Smooth muscle cell of the brain vasculature (primary cell): ENCODE measurements around the gene HDAC4.

Experiments used
- DNase-seq: peaks from one replicate; pipeline ENCODE4 v3.0.0-alpha.2; 2012; ENCODE audit warnings: low read depth, low spot score

Gene HDAC4

DNA sequence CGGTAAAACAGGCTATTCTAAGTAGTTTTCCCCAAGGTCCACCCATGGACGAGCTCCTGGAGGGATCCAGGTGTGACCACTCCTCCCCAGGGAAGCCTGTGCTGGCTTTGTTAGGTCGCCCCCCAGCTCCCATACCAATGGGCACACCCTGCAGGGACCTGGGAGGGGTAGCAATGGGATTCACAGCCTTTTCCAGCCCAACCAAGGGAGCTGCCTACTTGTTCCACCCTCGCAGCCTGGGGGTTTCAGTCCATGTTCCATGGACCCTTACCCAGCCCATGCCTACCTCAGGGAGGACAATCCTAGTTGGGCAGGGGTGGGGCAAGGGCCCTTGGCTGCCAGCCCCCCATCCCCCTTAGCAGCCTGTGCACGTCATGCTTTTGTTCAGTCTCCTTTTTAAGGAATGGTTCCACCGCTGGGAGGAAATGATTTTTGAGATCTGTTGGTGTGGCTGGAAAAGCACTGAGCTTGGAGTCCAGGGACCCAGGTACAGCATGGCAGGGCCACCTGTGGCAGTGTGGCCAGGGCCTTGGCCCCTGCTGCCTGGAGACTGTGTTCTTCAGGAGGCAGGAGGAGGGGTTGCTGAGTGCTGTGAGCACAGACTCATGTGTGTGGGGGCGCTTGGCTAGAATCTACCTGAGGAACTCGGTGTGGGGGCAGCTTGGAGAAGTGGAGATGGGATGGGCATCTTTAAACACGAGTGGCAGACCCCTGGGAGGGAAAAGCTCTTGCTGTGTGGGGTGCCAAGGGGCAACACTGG is 386.2 kb downstream of the HDAC4 start:
- no peak for DNase-seq

DNA sequence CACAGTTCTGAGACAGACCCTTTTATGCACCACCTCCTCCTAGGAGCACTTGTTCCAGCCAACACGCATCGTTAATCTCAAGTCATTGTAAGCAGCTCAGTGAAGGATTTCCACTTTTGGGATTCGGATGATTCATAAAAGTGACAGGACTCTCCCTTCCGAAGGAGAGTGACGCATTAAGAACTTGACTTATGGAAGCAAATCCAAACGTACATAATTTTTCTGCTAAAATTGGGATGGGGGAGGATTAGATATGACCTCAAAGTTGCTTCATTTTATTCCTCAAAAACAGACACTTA is 387.2 kb downstream of the HDAC4 start:
- no peak for DNase-seq

DNA sequence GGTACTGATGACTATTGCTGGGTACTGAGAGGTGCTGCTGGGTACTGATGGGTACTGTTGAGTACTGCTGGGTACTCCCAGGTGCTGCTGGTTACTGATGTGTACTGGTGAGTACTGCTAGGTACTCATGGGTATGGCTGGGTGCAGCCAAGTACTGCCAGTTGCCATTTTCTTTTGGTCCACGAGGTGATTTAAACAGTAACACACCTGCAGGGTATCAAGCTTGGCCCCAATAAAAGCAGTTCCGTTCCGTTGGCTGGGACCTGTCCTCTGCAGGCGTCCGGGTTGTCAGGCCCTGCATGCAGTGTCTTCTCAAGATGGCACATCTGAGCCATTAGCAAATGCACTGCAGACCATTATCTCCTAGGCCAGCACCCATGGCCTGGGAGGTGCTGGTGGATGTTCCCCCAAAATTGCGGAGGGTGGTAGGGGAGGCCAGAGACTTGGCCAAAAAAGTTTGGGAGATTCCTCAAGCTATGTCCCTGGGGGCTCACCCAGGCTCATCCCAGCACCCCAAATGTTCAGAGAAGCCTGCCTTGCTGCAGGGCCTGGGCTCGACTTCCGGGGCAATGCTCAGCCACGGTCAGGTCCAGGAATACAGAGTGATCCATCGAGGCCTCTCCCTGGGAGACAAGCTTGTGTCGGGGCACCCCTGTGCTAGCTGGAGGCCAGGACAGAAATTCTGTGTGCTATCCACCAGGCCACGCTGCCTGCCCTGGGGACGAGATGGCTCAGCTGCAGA is 387.7 kb downstream of the HDAC4 start:
- DNase-seq: no peak

- no peak for DNase-seq
Observed at GRCh38 chr2:239012228-239012627, 388.6 kb downstream of the HDAC4 start.

DNA sequence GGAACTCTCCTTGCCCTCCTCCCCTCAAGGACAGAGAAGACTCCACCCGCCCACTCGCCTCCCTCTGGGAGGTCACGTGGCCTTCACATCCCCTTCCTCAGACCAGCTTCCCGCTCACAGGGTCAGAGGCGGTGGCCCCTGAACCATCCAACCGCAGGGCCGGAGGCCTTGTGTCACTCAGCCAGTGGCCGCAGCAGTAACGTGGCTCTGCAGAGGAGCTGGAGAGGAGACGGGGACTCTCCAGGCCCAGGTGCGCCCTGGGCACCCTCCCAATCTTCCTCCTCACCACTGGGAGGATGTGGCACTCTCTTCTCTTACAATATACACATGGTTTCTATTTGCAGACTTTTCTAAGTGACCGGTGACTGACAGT is 391.2 kb downstream of the HDAC4 start:
- no peak for DNase-seq

DNA sequence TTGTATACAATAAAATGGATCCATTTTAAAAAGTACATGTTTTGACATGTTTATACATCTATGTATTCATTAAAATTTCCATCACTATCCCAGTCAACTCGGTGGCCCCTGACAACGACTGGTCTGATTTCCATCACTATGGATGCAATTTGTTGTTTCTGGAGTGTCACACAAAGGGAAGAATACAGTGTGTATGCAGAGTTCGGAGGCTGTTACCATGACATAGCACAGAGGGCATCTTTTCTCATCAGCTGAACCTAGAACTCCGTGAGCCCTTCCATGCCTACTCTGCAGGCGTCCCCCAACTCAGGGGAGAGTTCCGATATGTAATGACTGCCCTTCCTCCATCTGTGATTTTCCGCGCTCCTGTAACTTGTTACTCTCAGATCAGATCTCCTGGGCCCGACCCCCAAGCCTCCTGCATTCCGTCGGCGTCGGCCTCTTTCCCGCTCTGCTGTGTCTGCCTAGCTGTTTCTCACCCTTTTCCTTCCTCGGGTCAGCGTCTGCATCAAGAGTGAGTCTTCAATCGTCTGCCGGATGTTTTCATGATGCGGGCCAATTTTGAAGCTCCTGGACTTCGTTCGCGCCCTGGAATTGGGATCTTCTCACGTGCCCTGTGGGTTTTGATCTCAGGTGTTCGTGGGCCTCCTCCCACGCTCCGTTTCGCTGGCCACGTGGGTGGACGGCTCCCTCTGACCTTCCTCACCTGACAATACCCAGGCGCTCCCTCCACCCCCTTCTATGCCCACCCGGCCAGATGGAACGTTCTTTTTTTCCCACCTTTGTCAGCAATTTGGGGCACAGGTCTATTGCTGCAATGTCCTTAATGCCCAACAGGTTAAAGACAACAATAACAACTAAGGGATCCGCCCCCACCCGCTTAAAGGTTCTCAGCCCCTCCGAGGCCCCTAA is 391.9 kb downstream of the HDAC4 start:
- no peak for DNase-seq

DNA sequence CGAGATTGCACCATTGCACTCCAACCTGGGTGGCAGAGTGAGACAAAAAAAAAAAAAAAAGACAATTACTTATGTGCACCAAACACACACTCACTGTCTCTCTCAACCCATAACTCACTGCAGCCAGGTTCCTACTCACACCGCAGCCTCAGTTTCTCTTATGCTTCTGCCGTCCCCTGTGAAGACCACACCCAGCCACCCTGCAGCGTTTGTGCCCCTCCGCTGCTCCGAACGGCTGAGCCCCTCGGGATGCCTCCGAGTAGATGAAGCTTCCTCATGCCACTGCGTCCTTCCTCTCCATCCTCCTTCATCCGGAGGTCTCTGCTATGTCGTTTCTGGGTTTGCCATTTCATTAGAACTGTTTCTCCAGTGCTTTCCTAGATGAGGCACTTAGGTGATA is 392.8 kb downstream of the HDAC4 start:
- no peak for DNase-seq

- DNase-seq: no peak
Observed at GRCh38 chr2:239006622-239007285, 394.1 kb downstream of the HDAC4 start.

DNA sequence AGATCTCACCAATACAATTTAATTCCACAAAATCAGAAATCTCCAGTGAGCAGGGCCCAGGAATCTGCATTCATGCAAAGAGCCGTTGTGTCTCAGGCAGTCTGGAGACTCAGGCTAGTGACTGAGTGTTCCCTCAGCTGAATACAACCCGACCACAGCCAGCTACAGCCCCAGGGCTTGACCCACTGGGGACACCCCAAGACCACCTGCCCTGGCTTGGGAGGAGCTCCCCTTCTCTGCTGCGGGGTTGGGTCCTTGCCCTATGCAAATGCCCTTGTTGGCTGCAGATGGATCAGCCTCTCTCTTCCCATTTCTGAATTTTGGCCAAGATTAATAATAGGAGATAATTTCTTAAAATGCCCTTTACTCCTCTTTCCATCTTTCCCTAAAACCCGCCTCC is 395.2 kb downstream of the HDAC4 start:
- DNase-seq: no peak

GRCh38 chr2:239004274-239005015 is 396.4 kb downstream of the HDAC4 start:
- DNase-seq: no peak

DNA sequence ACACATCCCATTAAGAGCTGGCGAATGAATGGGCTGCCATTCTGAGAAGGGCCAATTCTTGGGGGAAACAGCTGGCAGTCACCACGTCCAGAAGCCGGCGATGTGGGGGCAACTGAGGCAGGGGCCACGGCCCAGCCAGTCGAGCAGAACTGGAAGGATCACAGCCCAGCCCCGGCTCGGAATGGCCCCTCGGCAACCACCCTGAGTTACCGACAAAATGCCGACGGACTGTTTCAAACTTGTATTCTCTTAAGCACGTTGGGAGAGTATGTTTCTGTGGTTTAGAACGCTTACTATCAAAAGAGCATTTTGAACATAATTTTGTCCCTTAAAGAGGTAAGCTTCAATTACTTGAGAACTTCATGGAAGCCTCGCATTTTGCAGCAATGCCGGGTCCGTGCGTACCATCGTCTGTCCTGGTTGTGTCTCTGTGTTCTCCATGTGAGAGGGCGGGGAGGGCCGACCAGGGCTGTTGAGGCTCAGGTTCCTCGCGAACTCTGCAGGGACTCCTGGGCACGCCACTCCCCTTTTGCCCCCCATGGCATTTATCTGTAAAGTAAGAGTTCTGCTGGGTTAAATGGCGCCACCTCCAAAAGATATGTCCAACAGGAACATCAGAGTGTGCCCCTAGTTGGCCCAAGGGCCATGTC is 397.1 kb downstream of the HDAC4 start:
- no peak for DNase-seq

DNA sequence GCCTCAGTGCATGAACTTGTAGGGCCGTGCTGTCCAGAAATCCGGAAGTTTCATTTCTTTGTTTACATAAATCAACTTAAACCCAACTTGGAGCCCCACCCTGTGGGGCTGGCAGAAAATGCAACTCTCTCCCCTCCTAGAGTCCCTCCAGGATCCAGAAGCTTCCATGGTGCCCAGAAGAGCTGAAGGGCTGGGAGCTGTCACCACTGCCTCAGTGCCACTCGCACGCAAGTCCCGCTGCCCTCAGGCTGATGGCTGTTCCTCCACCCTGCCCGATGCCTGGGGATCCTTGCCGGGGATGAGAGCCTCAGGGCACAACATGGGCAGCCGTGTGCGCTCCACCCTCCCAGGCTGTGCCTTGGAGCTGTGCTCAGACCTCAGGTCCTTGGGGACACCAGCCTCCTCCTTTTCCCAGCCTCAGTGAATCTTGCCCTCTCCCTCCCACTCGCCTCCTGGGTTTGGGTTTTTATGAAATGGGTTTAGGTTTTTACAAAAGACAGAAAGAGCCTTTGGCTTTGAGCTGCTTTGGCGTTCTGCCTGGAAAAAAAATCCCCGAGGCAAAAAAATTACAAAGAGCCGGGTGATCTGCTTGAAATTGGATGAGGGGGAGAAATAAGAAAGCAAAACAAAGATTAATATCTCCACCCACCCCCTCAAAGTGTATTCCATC is 397.7 kb downstream of the HDAC4 start:
- no peak for DNase-seq

DNA sequence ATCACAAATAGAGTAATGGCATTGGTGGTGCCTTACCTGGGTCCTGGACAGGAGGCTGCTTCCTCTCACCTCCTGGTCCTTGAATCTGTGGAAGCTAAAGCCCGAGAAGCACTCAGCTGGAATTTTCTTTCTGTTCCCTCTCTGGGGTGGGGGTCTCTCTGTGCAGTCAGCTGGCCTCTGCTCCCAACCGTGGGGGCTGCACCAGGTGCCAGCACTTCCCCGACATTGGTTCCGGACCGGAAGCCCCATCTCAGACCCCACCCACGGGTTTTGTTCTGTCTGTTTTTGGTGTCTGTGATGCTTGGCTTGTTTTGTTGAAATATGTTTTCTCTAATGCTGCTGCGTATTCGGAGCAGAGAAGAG is 398.2 kb downstream of the HDAC4 start:
- DNase-seq: no peak

DNA sequence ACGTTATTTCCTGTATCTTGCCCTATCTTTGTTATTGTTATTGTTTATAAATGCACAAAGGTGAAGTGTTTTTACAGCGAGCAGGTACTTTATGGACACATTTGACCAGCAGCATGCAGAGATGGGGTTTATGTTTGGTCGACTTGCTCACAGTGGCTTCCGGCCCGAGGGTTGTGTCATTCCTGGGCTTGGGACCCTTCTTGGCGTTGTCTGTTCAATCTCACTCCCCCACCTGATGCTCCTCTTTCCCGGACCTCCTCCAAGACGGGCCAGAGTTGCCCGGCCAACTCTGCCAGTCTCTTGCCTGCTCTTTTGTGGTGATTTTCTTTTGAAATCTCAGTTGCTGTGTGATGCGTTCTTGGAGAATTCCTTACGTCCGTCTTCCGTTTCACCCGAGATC is 399.0 kb downstream of the HDAC4 start:
- no peak for DNase-seq

DNA sequence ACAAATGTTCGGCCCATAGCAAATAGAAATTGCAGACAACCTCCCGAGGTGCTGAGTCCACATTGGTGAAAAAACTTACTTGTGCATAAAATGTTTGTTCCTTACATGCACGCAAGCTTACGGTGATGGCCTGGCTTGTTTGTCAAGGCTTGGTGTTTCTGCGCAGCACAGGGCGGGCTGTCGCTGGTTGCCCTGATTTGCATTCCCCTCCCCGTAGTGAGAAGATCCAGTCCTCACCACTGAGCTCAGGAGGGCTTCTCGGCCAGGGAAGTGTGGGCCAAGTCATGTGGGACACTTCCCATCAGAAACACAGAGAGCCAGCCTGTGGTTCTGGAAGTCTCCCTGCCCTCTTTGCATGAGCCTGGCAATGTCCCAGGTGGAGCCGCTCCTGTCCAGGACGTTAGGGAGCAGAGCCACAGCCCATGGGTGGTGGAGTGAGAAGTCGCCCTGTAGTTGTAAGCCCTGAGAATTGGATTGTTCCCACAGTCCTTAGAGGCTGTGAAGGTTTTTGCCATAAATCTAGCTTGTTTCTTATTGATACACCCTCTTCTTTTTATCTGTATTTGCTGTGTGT is 400.2 kb downstream of the HDAC4 start:
- no peak for DNase-seq

DNA sequence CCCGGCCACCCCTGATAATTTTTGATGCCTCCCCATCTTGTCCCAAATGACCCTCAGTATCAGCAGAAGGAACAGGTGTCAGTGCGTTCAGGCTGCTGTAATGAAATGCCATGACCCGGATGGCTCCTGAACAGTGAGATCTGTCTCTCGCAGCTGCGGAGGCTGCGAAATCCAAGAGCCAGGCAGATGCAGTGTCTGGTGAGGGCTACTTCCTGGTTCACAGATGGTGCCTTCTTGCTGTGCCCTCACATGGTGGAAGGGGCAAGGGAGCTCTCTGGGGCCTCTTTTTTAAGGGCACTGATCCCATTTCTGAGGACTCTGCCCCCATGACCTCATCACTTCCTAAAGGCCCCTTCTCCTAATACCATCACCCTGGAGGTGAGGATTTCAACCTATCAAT is 400.7 kb downstream of the HDAC4 start:
- DNase-seq: no peak

DNA sequence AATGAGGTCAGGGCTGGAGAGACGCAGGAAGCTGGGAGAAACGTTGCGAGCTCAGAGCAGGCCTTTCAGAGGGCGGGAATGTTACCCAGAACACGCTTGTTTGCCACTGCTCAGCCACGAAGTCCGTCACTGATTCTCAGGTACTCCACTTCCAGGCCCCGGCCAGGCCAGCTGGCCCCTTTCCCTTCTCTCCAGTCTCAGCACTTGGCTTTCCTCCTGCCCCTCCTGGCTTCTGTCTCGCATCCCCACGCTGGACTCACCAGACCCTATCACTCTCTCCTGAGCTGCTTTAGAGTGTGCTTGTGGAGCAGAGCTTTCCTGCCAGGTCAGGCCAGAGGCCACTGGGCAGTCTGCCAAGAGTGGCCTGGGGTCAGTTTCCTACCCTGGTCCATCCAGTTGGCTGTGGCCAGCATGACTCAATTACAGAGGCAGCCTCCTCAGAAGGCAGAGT is 401.5 kb downstream of the HDAC4 start:
- no peak for DNase-seq

DNA sequence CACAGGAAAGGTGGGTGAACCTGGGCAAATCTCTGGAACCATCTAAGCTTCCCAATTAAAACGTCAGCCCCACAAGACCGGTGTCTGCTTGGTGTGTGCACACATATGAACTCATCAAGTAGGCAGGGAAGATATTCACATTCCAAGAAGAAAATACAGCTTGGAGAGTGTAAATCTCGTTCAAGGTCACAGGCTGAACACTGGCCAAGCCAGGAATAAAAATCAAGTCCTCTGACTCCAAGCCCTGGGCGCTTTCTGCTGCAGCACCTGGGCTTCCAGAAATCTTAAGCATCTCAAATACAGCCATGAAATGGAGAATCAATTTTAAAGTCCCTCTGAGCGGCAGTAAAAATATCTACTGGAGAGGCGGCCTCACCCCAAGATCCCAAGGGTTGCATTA is 402.0 kb downstream of the HDAC4 start:
- DNase-seq: no peak
